LHCN-M2 (cell line): ENCODE measurements around the gene HYAL2. TPM values are rescaled to one million over a fixed set of nuclear protein-coding genes. Genes with fewer than 3 reads are reported as not detected.

Experiments
- DNase-seq: peaks from one replicate; pipeline ENCODE4 v3.0.0-alpha.2; 2012; ENCODE audit warnings: low read depth
- polyA plus RNA-seq: library from polyadenylated mRNA; unstranded; fragments of >200 nt; gene quantifications from one replicate; pipeline ENCODE4 v1.2.1, GENCODE V29; 2012; ENCODE audit warnings: missing spikeins
- total RNA-seq: library from RNA; depleted of rRNA; stranded (reverse); fragments of >200 nt; gene quantifications from 2 replicates; pipeline ENCODE4 v1.2.3, GENCODE V29; 2014; rRNA removed

Gene HYAL2, protein sequence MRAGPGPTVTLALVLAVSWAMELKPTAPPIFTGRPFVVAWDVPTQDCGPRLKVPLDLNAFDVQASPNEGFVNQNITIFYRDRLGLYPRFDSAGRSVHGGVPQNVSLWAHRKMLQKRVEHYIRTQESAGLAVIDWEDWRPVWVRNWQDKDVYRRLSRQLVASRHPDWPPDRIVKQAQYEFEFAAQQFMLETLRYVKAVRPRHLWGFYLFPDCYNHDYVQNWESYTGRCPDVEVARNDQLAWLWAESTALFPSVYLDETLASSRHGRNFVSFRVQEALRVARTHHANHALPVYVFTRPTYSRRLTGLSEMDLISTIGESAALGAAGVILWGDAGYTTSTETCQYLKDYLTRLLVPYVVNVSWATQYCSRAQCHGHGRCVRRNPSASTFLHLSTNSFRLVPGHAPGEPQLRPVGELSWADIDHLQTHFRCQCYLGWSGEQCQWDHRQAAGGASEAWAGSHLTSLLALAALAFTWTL
- total RNA-seq, result 106 and 145 TPM in 2 replicates
- polyA plus RNA-seq, result 41.0 TPM

DNA sequence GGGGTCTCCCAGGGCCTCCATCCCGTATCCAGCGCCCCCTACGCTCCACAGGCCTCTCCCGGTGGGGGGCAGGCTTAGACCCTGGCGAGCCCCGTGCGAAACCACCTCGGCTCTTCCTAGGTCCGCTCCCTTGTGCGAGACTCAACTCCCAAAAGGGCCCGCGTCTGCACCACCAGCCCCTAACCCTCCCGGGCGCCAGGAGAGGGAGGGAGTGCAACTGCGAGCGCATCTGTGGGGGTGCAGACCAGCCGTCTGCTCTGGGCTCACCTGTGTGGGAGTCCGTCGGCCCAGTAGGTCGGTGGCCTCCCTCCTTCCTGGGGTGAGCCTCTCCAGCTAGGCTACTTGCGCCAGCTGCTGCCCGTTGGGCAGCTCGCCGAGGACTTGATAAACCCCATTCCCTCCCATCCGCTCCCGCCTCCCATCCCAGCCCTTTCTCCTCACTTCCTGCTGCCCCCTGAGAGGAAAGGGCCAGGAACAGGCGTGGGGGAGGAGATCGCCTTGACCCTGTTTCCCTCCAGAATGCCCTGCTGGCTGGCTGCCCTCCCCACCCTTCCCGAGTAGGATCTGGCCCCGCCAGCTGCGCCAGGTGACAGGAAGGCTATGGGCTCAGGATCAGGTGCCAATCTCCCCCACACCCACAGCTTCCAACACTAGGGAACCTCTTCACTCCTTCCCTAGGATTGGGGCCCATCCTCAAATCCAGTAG lies at the start of gene HYAL2:
Gene HYAL2, minus strand, starts transcription at position 360 of the 706 bp plus-strand sequence. CDS start 2,256 bp downstream, outside the sequence.
- no peak for DNase-seq

DNA sequence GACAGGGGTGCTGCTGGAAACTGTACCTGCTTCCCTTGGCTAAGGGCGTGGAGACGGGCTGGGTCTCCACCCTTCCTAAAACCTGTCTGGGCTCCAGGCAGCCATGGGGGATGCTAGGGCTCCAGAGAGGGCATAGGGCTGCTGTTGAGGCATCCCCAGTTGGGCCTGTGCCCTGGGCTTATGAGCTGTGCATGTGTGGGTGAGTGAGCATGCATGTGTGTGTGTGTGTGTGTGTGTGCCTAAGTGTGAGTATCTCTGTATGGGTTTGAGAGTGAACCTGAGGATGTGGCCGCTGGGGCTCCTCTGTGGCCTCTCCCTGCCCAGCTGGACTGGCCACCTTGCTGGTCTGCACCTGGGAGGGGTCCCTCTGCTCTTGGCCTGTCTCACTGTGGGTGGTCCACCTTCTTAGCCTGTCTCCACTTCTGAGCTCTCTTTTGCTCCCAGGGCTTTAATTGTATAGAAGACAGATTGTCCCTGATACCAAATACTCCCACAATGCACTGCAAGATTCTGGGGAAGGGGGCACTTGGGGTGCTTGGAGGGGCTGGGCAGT lies 48.7 kb upstream of the HYAL2 start:
- peak; percentile 19 for DNase-seq

DNA sequence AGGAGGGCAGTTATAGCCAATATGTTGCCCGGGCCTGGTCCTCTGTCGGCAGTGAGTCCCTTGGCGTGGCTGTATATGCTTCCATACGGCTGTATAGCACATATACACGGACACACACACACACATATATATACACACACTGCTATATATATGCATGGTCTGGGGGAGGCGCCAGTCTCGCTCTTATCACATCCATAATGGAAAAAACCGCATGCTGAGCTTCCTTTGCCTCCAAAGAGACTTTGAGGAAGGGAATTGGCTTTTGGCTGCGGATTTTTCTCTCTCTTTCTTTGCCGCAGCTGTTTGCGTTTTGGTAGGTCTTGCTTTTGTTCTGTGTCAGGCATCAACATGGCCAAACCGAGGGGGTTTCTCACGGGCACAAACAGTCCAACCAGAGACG lies 48.0 kb upstream of the HYAL2 start:
- DNase-seq, result no peak

DNA sequence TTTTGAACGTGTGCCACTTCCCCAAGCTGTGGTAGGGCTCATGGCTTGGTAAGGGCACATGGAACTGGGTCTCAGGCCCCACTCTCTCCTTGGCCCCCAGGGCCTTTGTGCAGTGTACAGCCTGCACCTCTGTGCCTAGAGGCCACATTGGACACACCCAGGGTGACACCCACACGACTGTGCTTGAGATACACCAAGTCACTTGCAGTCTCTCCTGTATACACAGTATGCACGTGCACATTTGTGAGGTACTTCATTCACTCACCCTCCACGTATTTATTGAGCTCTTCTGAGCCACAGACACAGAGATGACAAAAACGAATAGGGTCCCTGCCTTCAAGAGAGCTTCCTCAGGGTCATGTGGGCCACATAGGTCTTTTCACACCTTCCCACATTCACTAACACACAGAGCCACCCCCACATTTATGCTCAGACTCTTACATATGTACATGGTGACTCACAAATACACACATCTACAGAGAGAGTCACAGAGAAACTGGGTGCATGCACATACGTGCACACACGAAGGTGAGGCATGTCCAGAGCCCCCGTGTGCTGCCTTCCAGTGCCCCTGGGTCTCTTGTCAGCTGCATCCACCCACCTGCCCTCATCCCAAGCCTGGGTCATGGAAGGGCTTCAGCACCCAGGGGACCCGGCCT lies 46.6 kb upstream of the HYAL2 start:
- no peak for DNase-seq

DNA sequence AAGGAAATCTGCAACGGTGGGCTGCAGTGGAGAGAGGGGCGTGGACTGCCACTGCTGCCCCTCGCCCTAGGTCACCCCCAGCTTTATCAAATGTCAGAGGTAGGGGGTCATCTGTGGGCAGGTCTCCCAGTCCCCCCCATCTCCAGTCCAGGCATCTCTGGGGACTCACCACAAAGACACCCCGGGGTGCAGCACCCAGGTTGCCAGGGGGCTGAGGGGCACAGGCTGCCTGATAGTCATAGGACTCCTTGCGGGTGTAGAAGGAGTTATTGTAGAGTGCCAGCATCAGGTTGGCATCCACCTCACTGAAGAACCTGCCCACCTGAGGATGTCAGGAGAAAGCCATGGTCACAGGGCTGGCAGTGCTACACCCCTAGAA lies 43.3 kb upstream of the HYAL2 start:
- no peak for DNase-seq

DNA sequence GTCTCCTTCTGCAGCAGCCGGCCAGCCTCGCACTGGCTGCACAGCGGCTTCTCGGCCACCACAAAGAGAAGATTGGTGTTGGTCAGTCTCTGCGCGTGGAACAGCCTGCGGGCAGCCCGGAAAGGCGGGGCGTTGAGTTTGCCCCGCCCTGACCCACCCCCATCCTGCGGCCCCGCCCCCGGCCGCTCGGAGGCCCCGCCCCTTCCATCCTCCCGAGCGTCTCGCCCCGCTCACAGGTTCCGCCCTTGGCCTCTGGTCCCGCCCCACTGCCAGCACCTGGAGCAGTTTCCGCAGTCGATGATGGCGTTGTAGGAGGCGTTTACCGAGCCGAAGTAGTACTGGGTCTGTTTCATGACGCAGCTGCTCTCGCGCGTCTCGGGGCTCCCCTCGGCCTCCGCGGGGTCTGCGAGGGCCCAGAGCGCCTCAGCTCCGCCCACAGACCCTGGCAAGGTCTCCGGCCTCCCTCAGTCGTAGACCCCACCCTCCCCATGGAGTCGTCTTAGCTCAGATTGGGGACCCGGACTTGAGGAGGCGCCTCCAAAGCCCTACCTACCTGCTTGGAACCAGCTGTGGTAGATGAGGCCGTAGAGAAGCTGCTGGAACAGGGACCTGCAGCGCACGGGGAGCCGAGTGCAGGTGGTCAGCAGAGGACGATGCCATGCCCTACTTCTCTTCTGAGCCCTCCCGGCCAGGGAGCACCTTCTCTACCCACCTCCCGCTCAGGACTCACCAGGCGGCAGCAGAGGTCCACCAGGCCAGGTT lies 42.7 kb upstream of the HYAL2 start:
- no peak for DNase-seq

DNA sequence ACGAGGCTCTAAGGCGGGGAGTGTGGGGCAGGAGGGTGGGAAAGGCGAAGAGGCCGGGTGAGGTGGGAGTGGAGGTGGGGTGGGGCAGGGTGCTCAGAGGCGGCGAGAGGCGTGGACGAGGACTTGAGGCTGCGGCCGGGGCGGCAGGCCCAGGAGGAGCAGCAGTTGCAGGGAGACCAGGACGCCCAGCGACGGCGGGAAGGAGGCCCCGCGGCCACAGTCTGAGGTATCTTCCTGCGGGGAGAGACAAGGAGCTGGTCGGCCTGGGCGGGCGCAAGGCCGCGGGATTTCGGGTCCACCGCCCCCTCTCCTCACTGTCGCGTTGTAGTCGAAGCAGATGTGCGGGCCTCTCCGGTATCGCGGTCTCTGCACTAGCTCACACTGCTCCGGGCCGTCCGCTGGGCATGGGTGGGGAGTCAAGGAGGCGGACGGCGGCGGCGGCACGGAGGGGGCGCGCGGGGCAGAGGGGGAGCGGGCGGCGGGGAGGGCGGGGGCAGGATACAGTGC lies 42.1 kb upstream of the HYAL2 start:
- DNase-seq, result no peak

DNA sequence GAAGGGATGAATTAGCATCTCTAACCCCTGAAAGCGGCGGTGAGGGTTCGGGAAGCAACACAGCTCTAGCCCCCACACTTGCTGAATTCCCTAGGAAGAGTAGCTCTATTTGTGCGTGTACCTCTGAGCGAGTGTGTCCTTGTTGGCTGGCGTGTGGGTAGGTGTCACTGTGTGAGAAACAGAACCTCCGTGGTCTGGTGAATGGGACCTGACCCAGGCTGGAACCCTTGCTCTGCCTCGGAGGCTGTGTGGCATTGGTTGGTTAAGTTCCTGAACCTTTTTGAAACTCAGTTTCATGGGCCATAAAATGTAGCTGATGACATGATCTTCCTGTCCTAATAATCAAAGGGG lies 37.2 kb upstream of the HYAL2 start:
- no peak for DNase-seq

DNA sequence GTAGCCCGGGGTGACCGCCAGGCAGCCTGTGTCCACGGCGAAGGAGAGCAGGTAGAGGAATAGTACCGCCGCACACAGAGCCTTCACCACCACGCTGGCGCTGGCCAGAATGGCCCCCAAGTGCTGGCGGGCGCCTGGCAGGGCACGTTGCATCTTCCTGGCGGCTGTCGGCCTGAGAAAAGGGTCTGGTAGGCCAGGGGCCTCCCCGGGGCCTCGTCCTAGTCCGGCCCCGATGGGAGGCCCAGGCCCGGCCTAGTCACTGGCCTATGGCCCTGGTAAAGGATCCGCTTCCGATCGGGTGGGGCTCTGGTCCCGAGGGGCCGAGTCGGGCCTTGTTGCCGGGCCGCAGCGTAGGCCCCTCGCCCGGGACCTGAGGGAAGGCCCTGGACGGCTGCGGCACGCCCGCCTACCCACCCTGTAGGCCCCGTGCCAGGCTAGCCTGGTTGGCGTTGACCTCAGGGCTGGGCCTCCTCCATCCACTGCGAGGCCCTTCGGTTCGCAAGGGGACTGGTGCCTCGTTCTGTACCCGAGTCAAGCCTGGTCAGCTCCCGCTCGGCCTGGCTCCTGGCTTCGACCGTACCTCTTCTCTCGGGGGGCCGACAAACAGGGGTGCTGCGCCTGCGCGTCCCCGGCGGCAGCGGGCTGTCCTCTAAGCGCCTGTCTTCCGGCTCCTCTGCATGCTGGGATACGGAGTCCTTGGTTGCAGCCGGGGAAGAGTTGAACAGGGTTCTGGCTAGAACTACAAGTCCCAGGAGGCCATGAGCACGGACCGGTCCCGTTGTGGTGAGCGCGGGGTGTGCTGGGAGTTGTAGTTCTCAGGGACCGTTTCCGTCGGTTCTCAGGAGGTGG lies 36.6 kb upstream of the HYAL2 start, which contains the start of gene TMEM115:
Gene TMEM115, minus strand, starts transcription at position 611 of the 849 bp plus-strand sequence. Its CDS starts 458 bp downstream, at position 153.
- peak; percentile 98 for DNase-seq

DNA sequence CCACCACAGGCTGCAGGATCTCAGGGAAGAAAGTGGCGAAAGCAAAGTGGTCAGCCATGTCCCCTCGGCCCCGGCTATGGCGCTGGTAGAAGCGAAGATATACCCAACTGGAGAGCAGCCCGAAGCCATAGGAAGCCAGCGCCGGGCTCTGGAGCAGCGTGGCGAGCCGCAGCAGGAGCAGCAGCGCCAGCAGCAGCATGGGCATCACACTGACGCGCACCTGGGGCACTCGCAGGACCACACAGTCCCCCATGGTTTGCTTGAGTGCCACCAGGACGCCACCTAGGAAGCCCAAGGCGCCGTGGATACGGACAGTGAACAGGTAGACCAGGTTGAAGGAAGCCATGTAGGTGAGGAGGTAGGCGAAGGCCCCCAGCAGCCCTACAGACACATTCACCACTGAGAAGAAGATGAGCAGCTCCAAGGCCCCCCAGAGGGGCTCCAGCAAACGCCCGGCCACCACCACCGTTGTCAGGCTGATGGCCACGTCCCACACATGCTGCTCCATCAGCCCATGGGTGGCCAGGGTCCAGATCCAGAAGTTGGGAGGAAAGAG lies 35.9 kb upstream of the HYAL2 start:
- DNase-seq, result no peak

DNA sequence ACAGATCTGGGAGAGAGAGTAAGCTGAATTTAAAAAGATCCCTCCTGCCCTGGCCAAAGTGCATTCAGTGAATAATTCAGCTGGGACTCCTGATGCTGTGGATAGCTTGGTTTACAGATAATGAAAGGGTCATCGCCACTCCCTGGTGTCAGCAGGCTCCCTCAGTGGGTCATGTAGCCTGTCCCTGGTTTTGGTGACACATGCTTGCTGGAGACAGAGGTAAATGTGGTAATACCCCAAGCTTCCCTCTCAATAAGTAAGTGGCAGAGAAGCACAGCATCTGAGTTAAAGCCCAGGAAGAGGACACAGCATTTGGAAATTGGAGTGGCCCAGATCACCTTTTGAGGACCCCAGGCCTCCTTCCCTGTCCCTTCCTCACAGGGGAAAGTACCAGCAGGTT lies 34.9 kb upstream of the HYAL2 start:
- no peak for DNase-seq

DNA sequence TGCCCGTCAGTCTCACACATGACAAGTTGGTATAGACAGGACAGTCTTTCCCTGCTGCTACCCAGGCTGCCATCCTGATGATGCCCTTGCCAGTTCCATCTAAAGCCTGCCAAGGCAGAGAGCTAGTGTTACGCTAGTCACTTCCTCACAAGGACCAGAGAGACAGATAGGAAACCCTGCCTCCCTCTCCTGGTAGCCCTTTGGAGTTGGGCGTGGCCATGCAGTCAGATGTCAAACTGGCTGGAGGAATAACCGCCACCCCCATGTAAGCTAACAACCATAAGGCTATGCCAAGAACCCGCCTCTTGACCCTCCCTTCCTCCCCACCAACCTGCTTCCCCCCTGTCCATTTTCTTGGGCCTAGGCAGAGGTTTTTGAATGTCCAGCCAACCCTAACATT lies 34.0 kb upstream of the HYAL2 start:
- peak; percentile 37 for DNase-seq

DNA sequence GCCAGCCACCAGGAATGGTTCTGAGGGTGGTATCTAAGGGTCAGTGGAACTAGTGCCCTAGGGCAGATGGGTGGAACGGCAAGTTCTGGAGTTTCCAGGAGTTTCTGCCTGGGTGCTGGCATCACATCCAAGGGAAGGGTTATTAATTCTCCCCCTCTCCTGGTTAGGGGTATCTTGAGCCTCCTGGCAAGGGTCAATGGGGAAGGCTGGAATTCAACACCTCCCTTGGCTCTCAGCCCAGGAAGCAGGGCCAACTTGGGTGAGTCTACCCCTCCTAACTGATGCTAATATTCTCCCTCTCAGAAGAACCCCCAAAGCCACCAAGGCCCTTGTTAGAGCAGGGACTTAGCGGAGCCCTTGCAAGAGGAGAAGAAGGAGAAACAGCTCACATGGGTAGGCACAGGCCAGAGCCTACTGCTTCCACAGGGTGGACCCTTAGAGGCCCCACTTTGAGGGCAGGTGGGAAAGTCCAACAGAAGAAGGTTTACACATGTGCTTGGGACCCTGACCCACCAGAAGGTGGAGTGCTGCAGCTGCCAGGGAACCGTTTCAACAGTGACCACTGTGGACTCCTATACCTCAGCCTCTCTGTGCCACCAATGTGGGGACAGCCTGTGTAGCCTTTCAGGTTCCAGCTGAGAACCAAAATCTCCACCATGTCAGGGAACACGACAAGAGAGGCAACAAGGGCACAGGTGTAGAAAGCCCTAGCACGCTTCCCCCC lies 33.4 kb upstream of the HYAL2 start:
- no peak for DNase-seq

DNA sequence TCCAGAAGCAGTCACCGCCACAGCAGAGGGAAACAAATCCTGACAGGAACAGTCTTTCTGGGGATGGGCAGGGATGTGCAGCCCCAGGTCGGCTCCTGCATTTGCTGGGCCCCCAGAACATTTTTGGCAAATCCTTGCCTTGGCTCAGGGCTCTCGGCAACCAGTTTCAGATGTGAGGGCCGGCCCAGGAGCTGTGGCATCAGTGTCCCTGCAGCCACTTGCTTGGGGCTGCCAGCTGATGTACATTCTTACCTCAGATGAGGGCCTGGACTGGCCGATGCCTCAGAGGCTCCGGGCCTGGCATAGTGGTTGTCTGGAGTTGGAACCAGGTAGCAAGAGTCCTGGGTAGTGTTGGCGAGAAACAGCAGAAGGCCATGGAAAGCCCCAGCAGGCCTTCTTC lies 32.3 kb upstream of the HYAL2 start:
- no peak for DNase-seq

DNA sequence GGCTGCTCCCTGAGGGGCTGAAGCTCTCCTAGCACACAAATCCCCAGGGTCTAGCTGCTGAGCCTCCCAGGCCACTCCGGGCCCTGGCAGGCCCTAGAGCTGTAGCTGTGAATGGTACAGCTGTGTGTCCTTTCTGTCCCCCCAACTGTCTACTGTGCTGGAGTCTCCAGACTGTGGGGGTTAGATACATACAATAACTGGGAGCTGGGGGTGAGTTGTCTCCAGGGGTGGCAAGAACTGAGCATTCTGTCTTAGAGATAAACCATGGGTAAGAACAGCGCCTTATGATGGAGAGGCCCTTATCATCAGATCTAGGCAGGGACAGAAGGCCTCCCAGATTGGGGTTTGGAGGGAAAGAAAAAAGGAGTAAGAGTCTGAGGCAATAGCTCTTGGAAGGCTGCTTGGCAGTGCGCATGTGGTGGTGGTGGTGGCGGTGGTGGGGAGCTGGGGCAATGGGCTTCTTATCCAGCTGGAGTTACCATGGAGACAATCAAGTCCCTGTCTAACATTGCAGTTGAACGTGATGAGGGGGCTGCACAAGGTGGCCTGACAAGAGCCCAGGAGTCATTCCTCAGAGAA lies 31.7 kb upstream of the HYAL2 start:
- DNase-seq, result no peak

DNA sequence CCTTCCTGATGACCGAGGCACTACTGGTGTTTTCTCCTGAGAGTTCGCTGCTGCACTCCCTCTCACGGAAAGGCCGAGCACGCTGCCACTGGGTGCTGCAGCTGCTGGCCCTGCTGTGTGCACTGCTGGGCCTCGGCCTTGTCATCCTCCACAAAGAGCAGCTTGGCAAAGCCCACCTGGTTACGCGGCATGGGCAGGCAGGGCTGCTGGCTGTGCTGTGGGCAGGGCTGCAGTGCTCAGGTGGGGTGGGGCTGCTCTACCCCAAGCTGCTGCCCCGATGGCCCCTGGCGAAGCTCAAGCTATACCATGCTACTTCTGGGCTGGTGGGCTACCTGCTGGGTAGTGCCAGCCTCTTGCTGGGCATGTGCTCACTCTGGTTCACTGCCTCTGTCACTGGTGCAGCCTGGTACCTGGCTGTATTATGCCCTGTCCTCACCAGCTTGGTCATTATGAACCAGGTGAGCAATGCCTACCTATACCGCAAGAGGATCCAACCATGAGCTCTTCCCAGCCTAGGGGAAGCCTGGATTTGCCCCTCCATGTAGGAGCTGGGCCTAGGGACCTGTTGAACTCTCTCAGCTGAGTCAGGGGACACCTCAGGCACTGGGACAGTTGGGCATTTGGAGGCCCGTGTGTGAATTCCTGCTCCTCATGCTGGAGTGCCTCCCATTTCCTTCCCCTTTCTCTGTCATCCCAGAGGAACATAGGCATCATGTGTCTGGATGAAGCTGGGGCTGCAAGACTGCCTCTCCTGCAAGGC lies 30.9 kb upstream of the HYAL2 start:
- DNase-seq, result no peak

DNA sequence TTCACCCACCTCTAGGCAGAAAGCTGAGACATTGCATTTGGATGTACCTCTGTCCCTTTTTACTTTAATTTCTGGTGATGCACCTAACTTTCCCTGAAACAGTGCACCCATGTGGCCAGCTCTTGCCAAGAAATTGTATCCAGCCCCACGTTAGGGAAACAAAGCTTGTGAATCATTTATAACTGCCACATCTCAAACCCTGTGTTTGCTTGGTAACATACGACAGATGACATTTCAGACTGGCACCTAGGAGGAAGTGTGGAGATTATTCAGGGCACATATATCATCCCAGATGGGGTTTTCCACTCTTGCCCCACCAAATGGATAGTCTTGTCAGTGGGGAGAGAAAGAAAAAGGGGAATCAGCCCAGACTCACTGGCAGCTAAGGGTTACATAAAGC lies 30.2 kb upstream of the HYAL2 start:
- peak; percentile 58 for DNase-seq

DNA sequence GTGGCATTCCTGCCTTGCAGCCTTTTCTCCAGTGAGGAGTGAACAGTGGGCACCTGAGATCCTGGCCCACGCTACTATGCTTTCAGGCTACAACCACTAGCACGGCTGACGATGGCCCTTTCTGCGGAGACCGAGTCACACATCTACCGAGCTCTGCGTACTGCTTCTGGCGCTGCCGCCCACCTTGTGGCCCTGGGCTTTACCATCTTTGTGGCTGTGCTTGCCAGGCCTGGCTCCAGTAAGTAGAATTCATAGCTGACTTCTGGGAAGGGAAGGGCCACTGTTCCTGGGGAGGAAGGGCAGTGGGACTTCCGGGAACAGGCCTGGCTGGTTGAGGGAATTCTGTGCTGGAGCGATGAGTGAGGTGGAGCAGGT lies 28.8 kb upstream of the HYAL2 start:
- no peak for DNase-seq
